ENCODE results near the gene RBM19.

DNA sequence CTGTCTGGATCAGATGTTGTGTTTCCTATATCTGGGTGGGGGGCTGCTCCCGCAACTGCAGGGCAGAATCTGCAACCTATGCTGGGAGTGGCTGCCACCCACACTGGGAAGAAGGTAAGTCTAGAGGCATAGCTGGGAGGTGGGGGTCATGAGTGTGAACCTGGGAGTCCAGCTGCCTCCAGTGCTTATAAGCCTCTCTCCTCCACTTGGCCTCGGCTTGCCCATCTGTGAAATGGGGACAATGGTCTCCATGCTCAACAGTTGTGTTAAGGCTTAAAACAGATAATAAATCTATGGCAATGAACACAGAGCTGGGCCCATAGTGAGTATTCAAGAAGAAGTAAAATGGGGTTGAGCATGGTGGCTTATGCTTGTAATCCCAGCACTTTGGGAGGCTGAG, 90.0 kb downstream of the RBM19 start:
- TF ChIP-seq CTCF (IDR thresholded peaks at IDR 0.05) (no peak), POLR2A (IDR thresholded peaks at IDR 0.05) (no peak)

Measured in lower leg skin (tissue), 3 donors.